GM12865 (cell line): Measurements from ENCODE around the gene ZNF189.

Experiments used
- DNase-seq: peaks from one replicate; pipeline ENCODE4 v3.0.0; 2010; ENCODE audit warnings: low read depth
- H3K4me3 ChIP-seq: 2 replicates; pipeline ENCODE4 v1.5.1; 2011; ENCODE audit warnings: mild to moderate bottlenecking, low read depth, low read length, control low read depth
- TF ChIP-seq, protein P1 (sequence below): IDR thresholded peaks from 2 replicates; pipeline ENCODE4 v1.5.1; 2011; ENCODE audit warnings: low read length, control low read depth, low read depth, inconsistent platforms; ENCODE audit not compliant: insufficient read depth; ENCODE audit errors: missing control alignments

Gene ZNF189

DNA sequence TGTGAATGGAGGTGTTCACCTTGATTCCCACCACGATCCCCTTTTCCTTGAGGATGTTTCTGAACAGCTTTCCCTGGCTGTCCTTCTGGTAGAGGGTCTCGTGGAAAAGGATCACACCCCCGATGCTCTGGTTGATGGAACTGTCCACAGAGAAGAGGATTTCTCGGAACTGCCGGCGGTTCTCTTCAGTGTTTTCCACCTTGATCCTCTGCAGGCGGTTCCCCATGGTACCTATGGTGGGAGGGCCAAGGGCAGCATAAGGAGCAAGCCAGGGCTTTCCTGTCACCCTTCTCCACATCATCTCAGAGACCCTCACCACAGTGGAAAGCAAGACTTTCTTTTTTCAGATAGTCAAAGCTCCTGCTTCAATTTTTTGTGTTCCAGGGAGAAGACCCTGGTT is 31.1 kb downstream of the ZNF189 start:
- no peak overlapping the region for H3K4me3 ChIP-seq
- TF ChIP-seq, protein P1, sequence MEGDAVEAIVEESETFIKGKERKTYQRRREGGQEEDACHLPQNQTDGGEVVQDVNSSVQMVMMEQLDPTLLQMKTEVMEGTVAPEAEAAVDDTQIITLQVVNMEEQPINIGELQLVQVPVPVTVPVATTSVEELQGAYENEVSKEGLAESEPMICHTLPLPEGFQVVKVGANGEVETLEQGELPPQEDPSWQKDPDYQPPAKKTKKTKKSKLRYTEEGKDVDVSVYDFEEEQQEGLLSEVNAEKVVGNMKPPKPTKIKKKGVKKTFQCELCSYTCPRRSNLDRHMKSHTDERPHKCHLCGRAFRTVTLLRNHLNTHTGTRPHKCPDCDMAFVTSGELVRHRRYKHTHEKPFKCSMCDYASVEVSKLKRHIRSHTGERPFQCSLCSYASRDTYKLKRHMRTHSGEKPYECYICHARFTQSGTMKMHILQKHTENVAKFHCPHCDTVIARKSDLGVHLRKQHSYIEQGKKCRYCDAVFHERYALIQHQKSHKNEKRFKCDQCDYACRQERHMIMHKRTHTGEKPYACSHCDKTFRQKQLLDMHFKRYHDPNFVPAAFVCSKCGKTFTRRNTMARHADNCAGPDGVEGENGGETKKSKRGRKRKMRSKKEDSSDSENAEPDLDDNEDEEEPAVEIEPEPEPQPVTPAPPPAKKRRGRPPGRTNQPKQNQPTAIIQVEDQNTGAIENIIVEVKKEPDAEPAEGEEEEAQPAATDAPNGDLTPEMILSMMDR: no peak
- no peak for DNase-seq

DNA sequence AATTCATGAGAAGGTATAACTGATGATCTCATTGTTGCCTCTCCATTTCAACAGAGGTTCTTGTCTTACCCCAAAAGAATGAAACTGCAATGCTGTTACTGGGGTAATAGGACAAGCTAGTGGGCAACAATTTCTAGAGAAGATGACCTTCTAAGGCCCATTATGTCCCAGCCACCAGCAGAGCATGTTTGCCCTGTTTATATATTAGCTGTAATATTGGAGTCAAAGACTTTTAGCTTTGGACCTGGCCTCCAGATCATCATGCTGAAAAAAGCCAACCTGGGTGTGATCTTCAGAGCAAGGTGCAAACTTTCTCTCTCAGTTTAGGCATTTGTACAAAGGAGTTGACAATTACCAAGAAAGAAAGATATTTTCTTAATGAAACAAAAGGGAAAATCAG is 33.5 kb downstream of the ZNF189 start:
- DNase-seq: no peak
- no peak overlapping the region for H3K4me3 ChIP-seq
- TF ChIP-seq, protein P1: no peak

DNA sequence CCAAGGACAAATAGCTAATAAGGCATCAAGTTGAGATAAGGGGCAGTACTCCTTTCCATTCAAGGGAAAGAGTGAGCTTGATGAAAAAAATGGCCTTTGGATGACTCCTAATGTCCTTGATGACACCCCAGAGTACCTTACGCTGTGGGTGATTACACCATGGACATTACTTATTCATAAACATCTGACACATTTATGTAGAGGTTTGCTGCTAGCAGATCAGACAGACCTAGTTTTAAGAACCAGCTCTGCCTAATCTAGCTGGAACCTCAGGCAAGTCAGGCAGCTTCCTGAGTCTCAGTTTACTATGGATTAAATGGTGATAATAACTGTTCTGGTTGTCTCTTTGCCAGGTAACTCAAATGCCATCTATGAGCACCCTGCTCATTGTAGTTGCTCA is 34.1 kb downstream of the ZNF189 start:
- no peak overlapping the region for H3K4me3 ChIP-seq
- DNase-seq: no peak
- TF ChIP-seq, protein P1: no peak

DNA sequence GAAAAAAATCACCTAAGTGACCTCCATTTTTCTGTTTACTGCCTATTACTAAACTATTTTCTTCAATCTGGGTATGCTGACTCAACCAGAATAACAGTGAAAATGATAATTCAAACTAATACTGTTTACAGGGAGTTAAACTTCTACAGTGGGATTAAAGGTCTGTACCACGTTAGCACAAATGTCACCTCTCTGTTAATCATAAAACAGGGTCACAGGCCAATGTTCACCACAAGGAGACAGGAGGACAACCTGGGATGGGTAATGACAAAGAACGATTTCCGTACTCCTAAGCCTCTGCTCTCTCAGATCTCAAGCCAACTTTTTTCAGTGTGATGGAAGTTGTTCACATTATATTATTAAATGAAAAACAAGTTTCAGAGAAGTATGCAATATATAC is 34.6 kb downstream of the ZNF189 start:
- no peak overlapping the region for H3K4me3 ChIP-seq
- TF ChIP-seq, protein P1: no peak
- DNase-seq: no peak

DNA sequence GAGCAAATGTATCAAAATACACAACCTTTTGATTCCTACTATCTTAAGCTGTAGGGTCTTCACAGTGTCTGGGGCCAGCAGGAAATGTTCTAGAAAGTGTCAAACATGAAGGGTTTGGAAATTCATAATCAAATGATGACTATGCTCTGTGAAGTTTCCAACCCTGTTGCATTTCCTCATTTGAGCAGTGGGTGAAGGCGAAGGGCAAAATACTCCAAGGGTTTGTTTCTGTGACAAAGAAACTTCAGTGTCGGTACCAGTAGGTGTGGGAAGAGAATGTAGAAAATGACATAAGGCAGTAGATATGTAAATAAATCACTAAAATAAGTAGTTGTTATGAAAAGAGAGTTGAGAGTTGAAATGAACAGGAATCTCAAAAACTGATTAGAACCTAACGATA is 36.3 kb downstream of the ZNF189 start:
- DNase-seq: no peak
- no peak overlapping the region for H3K4me3 ChIP-seq
- TF ChIP-seq, protein P1: no peak

DNA sequence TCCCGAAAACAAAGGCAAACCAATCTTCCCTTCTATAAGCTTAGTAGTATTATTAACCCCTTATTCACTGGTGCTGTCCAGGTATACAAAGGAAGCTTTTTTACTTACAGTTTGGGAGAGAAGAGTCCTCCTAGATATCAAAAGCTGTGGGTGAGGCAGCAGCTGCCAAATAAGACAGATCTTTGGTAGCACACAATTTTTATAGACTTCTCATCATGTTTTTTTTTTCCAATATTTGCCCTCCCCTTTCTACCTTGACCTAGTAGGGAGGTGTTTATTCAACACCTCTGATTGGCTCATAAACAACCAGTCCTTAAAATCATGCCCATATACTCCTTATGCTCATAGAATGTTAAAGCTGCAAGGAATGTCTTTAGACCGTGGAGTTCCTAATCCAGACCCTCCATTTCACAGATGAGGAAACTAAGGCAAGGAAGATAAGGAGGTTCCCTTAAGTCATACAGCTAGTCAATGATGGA is 37.0 kb downstream of the ZNF189 start, which contains the start of gene ALDOB:
Gene ALDOB, minus strand, starts transcription at position 174 of the 479 bp plus-strand sequence. CDS start 4,887 bp downstream, outside the sequence.
- TF ChIP-seq, protein P1: no peak
- no peak for DNase-seq
- no peak within 1 kb of the TSS for H3K4me3 ChIP-seq

DNA sequence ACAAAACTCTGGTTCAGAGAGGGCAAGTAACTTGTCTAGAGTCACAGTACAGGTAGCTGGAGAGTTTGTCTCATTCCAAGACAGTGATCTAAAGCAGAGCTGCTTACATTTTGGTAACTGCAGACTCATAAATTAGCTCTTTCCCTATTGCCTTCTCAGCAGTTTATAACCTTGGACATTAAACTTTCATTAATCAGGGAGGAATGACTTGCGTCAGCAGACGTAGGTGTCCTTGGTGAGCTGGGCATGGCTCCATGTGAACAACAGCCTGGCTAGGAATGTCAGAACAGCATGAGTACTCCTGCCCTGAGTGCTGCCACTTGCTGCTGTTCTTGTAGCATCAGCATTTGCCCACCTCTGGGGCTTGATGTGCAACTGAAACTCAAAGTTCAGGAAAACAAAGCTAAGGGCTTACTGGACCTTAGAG is 39.2 kb downstream of the ZNF189 start:
- H3K4me3 ChIP-seq: no peak overlapping the region
- TF ChIP-seq, protein P1: no peak
- DNase-seq: no peak
